Activated effector memory CD4-positive, alpha-beta T cell treated with anti-CD3 and anti-CD28 coated beads, Interleukin-2, amount 50 U/mL, for 16 hours (primary cell): ENCODE measurements around the gene ITPR2.
"Not testable (repeated sequence)": the region's sequence is repeated elsewhere in the genome, so short reads cannot be mapped to it uniquely, and the experiment has no call there.

Source experiments
- DNase-seq: peaks from one replicate; pipeline ENCODE4 v3.0.0-alpha.2; 2020

ITPR2 gene

DNA sequence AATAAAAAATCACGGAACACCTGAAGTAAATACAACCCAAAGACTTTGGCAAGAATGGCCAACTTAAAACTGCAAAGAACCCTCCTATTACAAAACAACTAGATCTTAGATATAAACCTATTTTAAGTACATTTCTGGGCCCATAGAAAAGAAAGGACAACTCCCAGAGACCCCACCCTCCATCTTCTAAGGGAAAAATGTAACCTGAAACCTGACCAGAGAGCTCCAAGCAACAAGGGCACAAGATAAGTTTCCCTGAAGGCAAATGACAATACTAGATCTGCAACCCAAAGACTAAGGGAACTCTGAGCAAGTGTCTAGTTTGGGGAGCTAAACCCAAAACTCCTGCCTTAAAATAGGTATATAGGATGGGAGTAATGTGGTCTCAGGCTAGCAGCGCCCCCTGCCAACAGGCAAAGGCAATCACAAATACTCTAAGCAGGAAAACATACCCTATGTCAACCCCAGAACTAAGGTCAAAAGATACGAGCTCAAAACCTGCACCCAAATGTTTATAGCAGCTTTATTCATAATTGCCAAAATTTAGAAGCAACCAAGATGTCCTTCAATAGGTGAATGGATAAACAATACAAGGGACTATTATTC, 218.9 kb downstream of the ITPR2 start:
- DNase-seq = no peak

DNA sequence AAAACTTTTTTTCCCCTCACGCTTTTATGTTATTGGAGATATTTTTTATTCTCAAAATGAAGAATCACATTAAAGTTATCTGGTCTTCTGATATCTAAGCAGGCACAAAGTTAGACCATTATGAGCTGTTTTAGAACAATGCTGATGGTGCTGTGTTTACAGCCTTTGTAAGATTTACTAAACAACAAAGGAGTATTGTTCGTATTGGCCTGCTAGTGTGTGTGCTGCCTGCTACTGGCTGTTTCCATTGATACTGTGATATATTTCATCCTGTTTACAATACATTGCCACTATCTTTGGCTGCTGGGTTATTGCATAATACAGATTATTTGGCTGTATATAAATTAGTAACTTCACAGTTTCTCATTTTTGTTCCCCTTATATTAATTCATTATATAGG, 220.8 kb downstream of the ITPR2 start:
- DNase-seq = no peak

DNA sequence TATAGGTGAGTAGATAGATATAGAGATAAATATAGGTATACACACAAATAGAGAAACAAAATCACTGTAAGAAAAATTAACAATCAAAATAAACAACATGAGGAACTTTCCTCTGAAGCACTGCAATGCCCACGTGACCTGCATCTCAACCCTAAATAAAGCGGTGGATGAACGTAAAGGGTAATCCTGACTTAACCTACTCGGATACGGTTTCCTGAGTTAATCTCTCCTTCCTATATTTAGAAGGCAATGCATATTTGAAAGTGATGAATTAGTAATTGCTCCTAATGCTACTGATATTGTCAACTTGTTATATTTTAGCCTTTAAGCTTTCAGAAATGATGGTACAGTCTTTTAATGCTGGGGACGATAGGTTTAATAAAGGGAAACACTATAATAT, 221.4 kb downstream of the ITPR2 start:
- no peak for DNase-seq

DNA sequence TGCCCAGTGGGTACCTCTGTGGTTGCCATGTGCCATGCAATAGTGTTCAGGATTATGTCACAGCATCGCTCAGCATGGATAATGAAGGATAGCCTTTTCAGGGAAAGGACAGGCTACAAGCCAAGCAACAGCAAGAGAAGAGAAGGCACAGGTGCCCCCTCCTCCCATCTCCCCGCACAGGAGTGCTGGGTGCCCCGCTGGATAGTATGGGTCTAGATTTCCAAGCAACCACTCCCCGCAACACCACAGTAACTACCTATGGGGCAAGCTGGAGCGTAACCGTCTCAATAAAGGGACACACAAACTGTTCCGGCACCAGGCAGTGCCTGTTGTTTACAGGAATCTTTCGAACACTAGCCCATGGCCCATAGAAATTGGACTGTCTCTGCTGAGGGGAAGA, 222.2 kb downstream of the ITPR2 start:
- no peak for DNase-seq

DNA sequence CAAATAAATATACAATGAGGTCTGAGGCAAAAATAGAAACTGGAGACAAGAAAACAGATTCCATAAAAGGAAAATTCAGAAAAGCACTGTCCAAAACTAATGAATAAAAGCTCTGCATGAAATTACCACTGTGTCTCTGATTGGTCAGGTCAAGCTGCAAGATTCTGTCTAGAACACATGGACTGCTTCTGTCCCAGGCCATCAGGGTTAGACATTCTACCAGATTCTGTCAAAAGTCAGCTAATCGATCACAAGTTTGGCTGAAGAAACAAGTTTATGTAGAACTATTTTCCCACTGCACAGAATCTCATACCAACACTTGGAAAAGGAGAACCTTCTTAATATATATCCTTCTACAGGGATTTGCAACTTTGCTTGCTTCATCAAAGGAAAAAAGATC, 223.0 kb downstream of the ITPR2 start:
- no peak for DNase-seq

DNA sequence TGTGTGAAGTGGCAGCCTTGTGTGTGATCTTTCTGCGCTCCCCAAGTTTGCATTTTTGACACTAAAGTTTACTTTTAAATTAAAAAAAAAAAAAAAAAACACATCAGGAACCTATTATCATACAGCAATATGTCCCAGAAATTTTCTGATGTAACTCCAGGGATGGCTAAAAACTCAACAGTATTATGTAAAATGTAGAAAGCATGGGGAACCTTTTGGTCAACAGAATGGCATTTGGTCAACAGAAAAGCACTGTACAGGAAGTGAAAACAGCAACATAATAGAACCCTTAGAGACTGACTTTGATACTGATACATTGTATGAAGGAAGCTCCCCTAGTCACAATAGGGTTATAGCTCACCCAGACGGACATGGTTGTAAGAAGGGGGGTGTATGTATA, 224.3 kb downstream of the ITPR2 start:
- DNase-seq = no peak

DNA sequence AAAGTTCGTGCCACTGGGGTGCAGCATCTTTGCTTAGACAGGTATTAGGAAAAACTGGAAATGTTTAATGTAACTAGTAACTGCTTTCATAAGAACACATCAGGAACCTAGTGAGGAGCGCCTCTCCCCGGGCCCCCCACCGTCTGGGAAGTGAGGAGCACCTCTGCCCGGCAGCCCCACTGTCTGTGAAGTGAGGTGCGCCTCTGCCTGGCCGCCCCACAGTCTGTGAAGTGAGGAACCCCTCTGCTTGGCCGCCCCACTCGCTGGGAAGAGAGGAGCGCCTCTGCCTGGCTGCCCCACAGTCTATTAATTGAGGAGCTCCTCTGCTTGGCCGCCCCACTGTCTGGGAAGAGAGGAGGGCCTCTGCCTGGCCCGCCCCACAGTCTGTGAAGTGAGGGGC, 224.7 kb downstream of the ITPR2 start:
- no peak for DNase-seq

DNA sequence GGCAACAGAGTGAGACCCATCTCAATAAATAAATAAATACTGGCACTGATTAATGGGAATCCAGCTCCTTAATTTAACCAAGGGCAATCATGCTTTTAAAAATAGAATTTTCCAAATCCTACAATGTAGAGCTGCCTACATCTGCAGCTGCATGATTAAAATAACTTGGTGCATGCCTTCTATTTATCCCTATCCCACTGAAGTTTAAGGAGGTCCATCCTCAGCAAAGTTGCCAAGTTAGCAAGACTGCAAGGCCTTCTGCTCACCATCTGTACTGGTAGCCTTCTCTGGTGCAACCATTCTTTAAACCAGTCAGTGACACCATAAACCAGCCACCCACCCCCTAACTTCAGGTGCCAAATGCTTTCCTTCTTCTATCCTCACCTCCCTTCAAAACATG, 226.1 kb downstream of the ITPR2 start:
- no peak for DNase-seq

DNA sequence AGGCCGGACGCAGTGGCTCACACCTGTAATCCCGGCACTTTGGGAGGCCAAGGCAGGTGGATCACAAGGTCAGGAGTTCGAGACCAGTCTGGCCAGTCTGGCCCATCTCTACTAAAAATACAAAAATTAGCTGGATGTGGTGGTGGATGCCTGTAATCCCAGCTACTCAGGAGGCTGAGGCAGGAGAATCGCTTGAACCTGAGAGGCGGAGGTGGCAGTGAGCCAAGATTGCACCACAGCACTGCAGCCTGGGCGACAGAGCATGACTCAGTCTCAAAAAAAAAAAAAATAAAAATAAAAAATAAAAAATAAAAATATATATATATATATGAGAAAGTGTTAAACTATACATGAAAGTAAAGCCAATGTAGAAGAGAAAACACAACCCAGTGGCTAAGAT, 228.2 kb downstream of the ITPR2 start:
- DNase-seq = not testable (repeated sequence)

DNA sequence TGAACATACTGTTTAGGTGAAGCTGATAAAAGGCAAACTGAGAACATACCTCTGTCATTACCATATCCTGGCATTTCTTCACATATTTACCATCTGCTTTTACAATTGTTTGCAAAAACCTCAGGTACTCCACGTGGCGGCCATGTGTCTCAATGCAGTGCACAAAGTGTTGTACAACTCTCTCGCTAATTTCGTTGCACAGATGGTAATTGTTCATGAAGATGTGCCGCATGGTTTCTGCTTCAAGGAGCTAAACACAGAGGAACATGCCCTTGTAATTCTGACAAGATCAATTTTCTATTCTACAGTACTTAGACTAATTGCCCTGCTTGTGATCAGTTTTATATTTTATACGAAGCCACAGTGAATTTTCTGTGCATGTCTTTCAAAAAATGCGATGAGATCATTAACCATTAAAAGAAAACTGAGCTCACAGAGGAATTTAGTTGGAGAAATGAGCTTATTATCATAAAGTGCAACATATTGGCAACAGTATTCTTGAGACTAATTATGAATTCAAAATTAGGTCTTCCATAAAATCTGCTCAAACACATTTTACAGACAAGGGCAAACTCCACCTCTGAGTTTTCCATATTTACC, 233.8 kb downstream of the ITPR2 start:
- no peak for DNase-seq

DNA sequence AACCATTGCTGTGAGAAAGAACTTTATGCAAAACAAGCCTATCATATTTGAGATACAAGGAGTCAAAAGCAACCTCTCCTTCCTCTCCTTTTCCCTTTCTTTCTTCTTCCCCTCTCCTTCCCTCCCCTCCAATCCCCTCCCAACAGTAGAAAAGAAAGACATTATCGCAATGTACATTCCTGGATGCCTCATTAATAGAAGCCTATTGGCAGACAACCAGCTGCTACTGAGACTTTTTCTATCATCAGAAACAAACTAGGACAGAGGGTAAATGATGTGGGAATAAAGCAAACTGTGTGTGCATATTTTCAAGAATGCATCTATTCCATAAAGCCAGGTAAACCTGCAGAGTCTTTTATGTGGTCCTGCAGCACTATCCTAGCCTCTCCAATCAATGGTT, 237.2 kb downstream of the ITPR2 start:
- no peak for DNase-seq

DNA sequence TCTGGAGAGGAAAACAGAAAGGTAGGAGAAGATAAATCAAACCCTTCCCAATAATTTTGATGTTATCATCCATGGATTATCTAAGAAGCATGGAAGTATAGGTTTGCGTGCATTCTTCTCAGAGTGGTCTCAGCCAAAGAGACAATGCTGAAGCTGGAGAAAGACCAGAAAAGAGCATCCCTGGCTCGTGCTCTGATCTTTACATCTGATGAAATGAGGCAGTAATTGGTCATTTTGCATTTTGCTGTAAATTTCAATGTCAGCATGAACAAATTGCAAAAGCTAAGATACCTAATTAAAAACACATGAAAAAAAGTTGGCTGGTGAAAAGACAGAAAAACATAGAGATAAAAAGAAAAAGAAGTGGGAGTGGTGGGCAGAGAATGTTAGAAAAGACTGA, 252.4 kb downstream of the ITPR2 start:
- DNase-seq = no peak

DNA sequence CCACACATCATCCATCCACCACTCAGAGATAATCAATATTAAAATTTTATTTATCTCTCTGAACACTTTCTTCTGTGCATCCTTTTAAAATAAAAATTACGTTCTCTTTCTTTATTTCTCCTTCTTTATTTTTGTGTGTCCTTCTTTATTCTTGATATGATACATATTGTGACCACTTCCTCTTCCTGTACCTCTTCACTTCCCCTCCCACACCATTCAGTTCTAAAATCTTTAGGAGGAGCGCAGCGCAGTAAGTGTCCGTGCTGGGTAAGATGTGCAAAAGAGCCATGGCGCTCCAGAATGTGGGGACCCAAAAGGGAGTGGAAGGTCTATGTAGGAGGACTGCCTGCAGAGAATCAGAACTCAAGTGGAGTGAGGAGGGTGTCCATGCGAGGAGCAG, 256.7 kb downstream of the ITPR2 start:
- no peak for DNase-seq

DNA sequence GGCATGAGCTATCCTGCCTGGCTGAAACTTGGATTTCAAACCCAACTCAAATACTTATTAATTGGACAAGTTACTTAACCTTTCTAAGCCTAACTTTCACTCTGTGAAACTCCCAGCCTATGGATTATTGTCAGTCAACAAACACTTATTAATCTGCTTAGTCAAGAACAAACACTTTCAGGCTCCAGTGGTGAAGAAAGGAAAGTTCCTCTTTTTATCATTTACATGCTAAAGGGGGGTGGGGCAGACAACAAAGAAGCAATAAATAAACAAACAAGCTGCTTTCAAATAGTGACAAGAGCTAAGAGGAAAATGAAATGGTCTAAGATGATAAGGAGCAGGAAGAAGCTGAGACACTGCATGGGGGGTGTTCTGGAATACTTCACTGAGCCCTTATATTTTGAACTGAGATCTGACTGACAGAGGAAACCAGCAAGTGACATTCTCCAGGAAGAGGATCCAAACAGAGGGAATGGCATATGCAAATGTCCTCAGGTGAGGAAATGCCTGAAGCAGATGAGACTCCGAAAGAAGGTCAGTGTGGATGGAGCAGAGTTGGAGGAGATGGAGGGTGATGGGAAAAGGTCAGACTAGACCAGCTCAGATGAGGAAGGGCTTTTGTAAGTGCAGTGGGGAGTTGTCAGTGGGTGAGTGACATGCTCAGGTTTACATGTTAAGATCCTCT, 259.6 kb downstream of the ITPR2 start:
- DNase-seq = no peak

DNA sequence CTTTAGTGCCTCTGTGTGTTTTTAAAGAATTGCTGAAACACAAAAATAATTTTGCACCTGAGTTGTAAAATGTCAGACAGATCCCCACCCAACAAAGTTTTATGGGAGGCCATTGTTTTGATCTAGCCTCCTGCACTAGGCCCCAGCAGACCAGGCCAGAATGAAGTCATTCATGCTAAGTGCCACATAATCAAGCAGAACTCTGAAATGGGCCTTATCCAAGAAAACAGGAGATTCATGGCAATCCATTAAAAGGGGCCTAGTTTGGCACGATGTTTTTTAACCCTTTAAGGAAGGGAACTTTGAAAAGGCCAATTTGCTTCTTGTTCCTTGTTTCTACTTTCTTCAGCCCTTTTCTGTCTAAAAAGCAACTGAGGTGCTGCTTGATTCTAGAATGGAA, 260.9 kb downstream of the ITPR2 start:
- no peak for DNase-seq

DNA sequence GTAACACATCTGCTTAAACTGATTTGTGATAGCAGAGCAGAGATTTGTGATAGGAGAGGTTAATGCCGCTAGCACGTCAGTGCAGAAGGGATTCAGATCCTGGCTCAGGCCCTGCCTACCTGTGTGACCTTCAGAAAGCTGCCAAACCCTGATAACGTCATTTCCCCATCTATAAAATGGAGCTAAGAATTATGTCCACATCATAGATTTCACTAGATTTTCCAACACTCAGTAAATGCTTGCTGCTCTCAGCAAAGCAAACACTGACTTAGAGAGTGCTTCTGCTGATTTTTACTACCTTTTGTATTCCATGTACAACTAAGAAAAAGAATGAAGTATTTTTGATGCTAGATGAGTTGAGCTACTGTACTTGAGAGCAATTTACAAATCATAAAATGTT, 261.4 kb downstream of the ITPR2 start:
- no peak for DNase-seq

DNA sequence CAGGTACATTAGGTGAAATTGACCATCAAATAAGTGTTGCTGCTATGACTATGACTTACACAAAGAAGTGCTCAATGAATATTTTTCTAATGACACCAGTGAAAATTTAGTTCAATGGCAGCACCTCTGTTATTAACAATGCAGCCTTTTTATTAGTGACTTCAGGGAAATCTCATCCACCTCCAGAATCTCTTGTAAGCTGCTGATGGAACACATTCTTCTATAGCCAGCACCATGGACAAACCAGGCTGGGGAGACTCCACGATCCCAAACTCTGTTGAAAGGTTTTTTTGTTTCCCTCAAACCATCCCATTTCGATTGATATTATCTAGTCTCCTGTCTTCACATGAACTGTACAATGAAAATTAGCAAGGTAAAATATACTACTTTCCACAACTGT, 265.9 kb downstream of the ITPR2 start:
- DNase-seq = no peak

DNA sequence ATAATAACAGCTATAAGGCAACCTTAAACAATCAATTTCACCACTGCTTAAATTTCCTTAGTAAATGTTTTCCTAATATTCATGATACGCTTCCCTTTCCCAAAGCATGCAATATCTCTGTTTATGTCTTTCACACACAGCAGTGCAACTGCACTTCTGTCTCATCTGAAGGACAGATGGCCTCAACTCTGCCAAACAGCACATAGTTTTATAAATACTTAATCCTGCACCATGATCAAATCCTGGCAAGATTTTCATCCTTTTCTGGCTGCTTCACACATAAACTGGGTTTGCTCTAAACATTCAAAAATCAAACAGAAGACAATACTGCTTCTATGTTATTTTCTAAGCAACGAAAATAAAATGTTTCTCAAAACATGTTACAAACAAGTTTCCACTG, 266.3 kb downstream of the ITPR2 start:
- no peak for DNase-seq

DNA sequence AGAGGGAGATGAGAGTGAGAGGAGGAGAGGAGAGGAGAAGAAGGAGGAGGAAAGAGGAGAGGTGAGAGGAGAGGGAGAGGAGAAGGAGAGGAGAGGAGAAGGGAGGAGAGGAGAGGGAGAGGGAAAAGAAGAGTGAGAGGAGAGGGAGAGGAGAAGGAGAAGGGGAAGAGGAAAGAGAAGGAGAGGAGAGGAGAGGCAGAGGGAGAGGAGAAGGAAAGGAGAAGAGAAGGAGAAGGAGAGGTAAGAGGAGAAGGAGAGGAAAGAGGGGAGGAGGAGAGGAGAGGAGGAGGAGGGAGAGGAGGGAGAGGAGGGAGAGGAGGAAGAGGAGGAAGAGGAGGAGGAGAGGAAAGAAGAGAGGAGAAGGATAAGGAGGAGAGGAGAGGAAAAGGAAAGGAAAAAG, 266.8 kb downstream of the ITPR2 start:
- no peak for DNase-seq

DNA sequence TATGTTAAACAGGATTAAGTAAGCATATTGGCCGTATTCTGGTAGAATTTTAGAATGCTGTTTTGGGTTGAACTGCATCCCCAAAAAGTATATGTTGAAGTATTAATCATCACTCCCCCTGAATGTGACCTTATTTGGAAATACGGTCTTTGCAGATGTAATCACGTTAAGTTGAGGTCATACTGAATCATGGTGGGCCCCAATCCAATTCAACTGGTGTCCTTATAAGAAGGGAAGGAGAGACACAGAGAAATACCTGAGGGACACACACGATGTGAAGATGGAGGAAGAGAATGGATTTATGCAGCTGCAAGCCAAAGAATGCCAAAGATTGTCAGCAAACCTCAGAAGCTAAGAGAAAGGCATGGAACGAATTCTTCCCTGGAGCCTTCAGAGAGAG, 268.6 kb downstream of the ITPR2 start:
- DNase-seq = no peak

DNA sequence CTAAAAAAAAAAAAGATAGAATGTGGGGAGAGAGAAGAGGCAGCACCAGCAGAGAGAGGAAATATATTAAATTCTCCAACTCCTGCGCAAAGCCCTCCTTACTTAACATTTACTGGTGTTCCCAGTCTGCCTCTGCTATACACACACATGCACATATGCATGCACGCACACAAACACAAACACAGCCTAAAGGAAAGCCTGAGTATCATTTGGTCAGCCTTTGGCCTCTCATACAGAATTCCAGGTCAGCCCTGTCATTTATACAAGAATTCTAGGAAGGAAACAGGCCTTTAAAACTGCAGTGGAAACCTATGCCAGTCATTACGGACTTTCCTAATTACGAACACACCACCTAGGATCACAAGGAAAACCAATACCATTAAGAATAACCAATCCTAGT, 269.4 kb downstream of the ITPR2 start:
- DNase-seq = no peak

DNA sequence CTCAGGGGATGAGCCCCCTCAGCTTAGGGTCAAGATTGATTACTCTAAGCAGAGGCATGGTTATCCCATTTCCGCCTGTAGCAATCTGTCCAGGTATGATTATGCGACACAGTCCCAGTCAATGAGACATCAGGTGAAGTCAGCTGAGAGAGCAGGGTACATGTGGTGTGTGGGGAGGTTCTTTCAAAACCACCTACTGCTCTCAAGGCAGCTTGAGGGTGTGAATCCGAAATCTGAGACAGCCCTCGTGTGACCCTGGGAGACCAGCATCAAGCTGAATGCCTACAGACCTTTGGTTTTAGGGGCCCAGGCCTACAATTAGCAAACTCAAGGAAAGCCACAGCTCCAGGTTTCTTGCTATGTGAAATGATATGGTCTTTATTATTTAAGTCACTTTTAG, 275.7 kb downstream of the ITPR2 start:
- no peak for DNase-seq

DNA sequence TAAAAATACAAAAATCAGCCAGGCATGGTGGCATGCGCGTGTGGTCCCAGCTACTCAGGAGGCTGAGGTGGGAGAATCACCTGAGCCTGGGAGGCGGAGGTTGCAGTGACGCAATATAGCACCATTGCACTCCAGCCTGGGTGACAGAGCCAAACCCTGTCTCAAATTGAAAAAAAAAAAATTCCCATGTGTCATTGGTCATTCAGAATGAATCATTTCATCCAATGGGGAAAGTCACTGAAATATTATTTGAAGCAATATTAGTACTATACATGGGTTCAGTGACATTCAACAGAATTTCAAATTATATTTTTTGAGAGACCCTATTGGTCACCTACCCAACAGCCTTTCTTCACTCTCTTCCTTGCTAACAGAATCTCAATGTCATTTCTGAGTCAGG, 276.1 kb downstream of the ITPR2 start:
- no peak for DNase-seq

DNA sequence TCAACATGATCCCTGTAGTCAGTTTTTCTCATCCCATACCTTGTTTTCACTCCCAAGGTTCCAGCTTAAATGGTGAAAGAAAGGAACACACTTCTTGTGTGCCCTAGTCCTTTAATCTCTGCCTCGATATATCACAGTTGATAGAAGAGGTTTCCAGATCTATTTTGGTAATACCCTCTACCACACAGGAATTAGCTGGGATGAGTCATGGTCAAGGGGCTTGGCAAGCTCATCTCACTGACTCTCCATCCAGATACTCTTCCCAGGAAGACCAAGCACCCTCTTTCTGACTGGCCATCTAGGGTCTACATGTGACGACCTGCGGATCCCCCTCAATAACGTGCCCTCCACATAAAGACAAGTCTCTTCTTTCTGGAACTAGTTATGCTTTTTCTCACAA, 277.9 kb downstream of the ITPR2 start:
- no peak for DNase-seq

DNA sequence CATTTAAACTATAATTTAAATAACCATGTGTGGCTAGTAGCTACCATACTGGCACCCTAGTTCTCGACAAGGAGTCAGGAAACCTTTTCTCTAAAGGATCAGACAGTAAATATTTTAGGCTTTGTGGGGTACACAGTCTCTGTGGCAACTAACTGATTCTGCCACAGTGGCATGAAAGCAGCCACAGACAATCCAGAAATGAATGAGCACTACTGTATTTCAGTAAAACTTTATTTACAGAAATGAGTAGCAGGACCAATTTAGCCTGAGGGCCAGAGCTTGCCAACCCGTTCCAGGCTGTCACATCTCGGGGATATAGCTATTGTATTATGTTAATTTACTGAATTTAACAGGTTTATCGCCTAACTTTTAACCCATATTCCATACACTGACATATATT, 278.7 kb downstream of the ITPR2 start:
- DNase-seq = no peak
